Measurements from ENCODE around the gene BBS9. TPM values are rescaled to one million over a fixed set of nuclear protein-coding genes. Genes with fewer than 3 reads are reported as not detected.

The BBS9 gene
- total and polyA plus RNA-seq, 2 experiments from 2014 or later: 10.2 to 15.0 TPM

DNA sequence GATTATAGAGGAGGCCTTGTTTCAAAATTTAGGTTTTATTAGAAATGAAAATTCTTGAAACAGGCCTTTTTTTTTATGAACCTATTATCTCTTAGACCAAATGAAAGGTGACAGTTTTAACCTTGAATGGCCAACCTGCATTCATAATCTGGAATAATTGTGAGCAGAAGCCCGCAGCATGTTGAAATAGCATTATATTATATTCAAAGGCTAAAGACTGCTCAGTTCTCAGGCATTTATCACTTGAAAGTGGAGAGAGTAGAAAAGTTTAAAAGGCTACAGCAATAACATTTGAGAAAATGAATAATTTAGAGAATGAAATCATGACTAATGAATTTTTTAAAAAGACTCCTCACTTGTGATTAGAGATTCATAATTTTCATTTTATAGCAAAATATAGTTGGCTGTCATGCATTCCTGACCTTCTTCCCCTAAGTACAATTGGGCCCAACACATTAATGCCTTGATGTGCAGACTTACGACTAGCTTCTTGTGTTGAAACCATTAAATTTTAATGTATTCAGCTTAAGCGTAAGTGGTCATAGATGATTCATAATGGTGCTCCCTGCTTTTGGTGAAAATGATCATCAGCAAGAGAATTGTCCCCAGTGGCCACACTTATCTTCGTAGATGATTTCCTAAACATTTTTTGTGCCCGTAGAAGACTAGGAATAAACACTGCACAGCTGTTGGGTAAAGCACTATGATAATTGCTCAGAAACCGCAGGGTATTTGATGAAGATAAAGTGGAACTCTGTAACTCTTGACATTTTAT is 429.4 kb downstream of the BBS9 start:
- no peaks in the 10 kb centered on the region for H3K27me3 ChIP-seq (replicated peaks; ENCODE audit: insufficient read depth)
- TF ChIP-seq EZH2 (IDR thresholded peaks at IDR 0.05; ENCODE audit: insufficient read depth, poor library complexity, severe bottlenecking): no peak
- TF ChIP-seq EZH2phosphoT487 (IDR thresholded peaks at IDR 0.05; ENCODE audit: insufficient read depth, low read depth): no peak
- no peaks in the 10 kb centered on the region for H3K4me1 ChIP-seq (ENCODE audit: insufficient read depth)
- no peaks in the 10 kb centered on the region for H3K9me3 ChIP-seq (ENCODE audit: low read depth)
- no peak overlapping the region for H3K4me3 ChIP-seq
- H3K79me2 ChIP-seq (ENCODE audit: insufficient read depth): no peaks in the 10 kb centered on the region
- H3K9me2 ChIP-seq (ENCODE audit: insufficient read depth): no peaks in the 10 kb centered on the region
- no peak overlapping the region for H2AFZ ChIP-seq
- DNase-seq: no peak
- WGBS, 2 experiments (ENCODE audit: low coverage in 1 of 2, low lambda C conversion rate in 2 of 2, missing lambda C conversion rate in 2 of 2): 88 to 93% methylated on average over 6 of the region's 6 CpGs
- no peak overlapping the region for H3K9ac ChIP-seq
- no peaks in the 10 kb centered on the region for H3K36me3 ChIP-seq (ENCODE audit: low read depth)
- in situ Hi-C loops (cut with MboI): no loop called here
- no peak overlapping the region for H3K4me2 ChIP-seq (ENCODE audit: unreplicated experiment)
- no peaks in the 10 kb centered on the region for H4K20me1 ChIP-seq (ENCODE audit: insufficient read depth)
- no peaks in the 10 kb centered on the region for H3F3A ChIP-seq (ENCODE audit: insufficient read depth)
- no peak overlapping the region for H3K27ac ChIP-seq

DNA sequence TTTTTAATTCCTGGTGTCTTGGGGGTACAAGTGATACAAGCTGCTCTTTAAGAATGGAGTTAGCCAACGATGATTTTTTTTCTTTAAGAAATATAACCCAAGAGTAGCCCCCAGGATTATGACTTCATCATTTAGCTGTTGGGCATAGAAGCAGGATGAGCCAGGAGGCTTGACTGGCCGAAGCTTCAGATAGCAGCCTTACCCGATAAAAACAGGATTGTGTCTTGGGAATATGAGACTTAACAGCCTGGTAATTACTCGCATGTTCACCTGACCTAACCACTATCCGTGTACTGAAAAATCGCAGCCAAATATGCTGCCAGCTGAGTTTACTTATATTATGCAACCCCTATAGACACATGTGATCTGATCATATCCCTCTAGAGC is 430.0 kb downstream of the BBS9 start:
- in situ Hi-C loops (cut with MboI): no loop called here
- H3K4me2 ChIP-seq (ENCODE audit: unreplicated experiment): no peak overlapping the region
- H3K9me2 ChIP-seq (ENCODE audit: insufficient read depth): no peaks in the 10 kb centered on the region
- no peaks in the 10 kb centered on the region for H3K9me3 ChIP-seq (ENCODE audit: low read depth)
- no peak overlapping the region for H3K9ac ChIP-seq
- no peak for DNase-seq
- no peak overlapping the region for H3K27ac ChIP-seq
- 81% methylated on average over 6 of the region's 6 CpGs for WGBS, 2 experiments (ENCODE audit: low coverage in 1 of 2, low lambda C conversion rate in 2 of 2, missing lambda C conversion rate in 2 of 2)
- no peaks in the 10 kb centered on the region for H3K4me1 ChIP-seq (ENCODE audit: insufficient read depth)
- no peaks in the 10 kb centered on the region for H4K20me1 ChIP-seq (ENCODE audit: insufficient read depth)
- no peaks in the 10 kb centered on the region for H3K27me3 ChIP-seq (replicated peaks; ENCODE audit: insufficient read depth)
- no peaks in the 10 kb centered on the region for H3K79me2 ChIP-seq (ENCODE audit: insufficient read depth)
- no peak overlapping the region for H3K4me3 ChIP-seq
- no peaks in the 10 kb centered on the region for H3F3A ChIP-seq (ENCODE audit: insufficient read depth)
- H2AFZ ChIP-seq: no peak overlapping the region
- no peaks in the 10 kb centered on the region for H3K36me3 ChIP-seq (ENCODE audit: low read depth)
- no peak for TF ChIP-seq EZH2phosphoT487 (IDR thresholded peaks at IDR 0.05; ENCODE audit: insufficient read depth, low read depth)
- TF ChIP-seq EZH2 (IDR thresholded peaks at IDR 0.05; ENCODE audit: insufficient read depth, poor library complexity, severe bottlenecking): no peak

DNA sequence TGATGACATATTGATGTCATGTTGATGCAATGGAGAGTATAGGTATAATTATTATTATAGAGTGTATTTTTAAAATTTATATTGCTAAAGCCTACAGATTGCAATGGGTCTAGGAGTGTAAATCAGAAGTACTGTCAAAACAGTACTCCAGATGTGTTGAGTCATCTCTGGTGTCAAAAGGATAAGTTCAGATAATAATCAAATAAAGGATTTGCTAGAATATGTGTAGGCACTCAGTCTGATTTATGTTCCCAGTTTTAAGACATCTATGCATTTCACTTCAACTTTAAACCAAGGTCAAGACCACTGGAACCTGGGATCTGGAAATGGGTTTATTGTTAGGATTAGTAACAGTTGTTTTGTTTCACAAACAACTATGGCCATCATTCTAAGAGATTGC is 433.6 kb downstream of the BBS9 start:
- Histone ChIP-seq H3K4me1 (ENCODE audit: insufficient read depth) (no peaks in the 10 kb centered on the region), H3K79me2 (ENCODE audit: insufficient read depth) (no peaks in the 10 kb centered on the region), H3K9ac (no peak overlapping the region), H3K27ac (no peak overlapping the region), H3K9me3 (ENCODE audit: low read depth) (no peaks in the 10 kb centered on the region), H3K4me2 (ENCODE audit: unreplicated experiment) (no peak overlapping the region), H3K9me2 (ENCODE audit: insufficient read depth) (no peaks in the 10 kb centered on the region), H2AFZ (no peak overlapping the region), H3K36me3 (ENCODE audit: low read depth) (no peaks in the 10 kb centered on the region), H3F3A (ENCODE audit: insufficient read depth) (no peaks in the 10 kb centered on the region), H3K27me3 (replicated peaks; ENCODE audit: insufficient read depth) (no peaks in the 10 kb centered on the region), H4K20me1 (ENCODE audit: insufficient read depth) (no peaks in the 10 kb centered on the region), H3K4me3 (no peak overlapping the region)
- DNase-seq: no peak
- in situ Hi-C loops (cut with MboI): no loop called here
- TF ChIP-seq EZH2phosphoT487 (IDR thresholded peaks at IDR 0.05; ENCODE audit: insufficient read depth, low read depth) (no peak), EZH2 (IDR thresholded peaks at IDR 0.05; ENCODE audit: insufficient read depth, poor library complexity, severe bottlenecking) (no peak)

- Histone ChIP-seq H3K4me1 (ENCODE audit: insufficient read depth) (no peaks in the 10 kb centered on the region), H3F3A (ENCODE audit: insufficient read depth) (no peaks in the 10 kb centered on the region), H3K4me3 (no peak overlapping the region), H3K27ac (no peak overlapping the region), H3K9ac (no peak overlapping the region), H3K4me2 (ENCODE audit: unreplicated experiment) (no peak overlapping the region), H3K9me3 (ENCODE audit: low read depth) (no peaks in the 10 kb centered on the region), H3K36me3 (ENCODE audit: low read depth) (no peaks in the 10 kb centered on the region), H3K79me2 (ENCODE audit: insufficient read depth) (no peaks in the 10 kb centered on the region), H3K27me3 (replicated peaks; ENCODE audit: insufficient read depth) (no peaks in the 10 kb centered on the region), H2AFZ (no peak overlapping the region), H3K9me2 (ENCODE audit: insufficient read depth) (no peaks in the 10 kb centered on the region), H4K20me1 (ENCODE audit: insufficient read depth) (no peaks in the 10 kb centered on the region)
- WGBS, 2 experiments (ENCODE audit: low coverage in 1 of 2, low lambda C conversion rate in 2 of 2, missing lambda C conversion rate in 2 of 2): 66% methylated on average over 7 of the region's 7 CpGs
- TF ChIP-seq EZH2 (IDR thresholded peaks at IDR 0.05; ENCODE audit: insufficient read depth, poor library complexity, severe bottlenecking) (no peak), EZH2phosphoT487 (IDR thresholded peaks at IDR 0.05; ENCODE audit: insufficient read depth, low read depth) (no peak)
- in situ Hi-C loops (cut with MboI): no loop called here
- DNase-seq: no peak
Measured at GRCh38 chr7:33563651-33564050, 434.3 kb downstream of the BBS9 start.

Data from GM23248 (cell line).